Progenitor cell of endocrine pancreas (in vitro differentiated cells): ENCODE measurements around the gene LIPF. TPM values are rescaled to one million over a fixed set of nuclear protein-coding genes. Genes with fewer than 3 reads are reported as not detected.
"Not testable (repeated sequence)": the region's sequence is repeated elsewhere in the genome, so short reads cannot be mapped to it uniquely, and the experiment has no call there.

Source experiments
- DNase-seq: peaks from one replicate; pipeline ENCODE4 v3.0.0; 2021; ENCODE audit warnings: low spot score; ENCODE audit not compliant: unreplicated experiment
- H3K27ac Mint-ChIP-seq: 2 replicates; pipeline ENCODE4 v1.8.0; 2021; ENCODE audit warnings: mild to moderate bottlenecking, moderate library complexity, mixed read lengths
- H3K27me3 Mint-ChIP-seq: 2 replicates; pipeline ENCODE4 v1.8.0; 2021; ENCODE audit warnings: mixed read lengths
- H3K36me3 Mint-ChIP-seq: 2 replicates; pipeline ENCODE4 v1.8.0; 2022; ENCODE audit warnings: mixed read lengths; ENCODE audit not compliant: insufficient read depth
- H3K4me1 Mint-ChIP-seq: 2 replicates; pipeline ENCODE4 v1.8.0; 2021; ENCODE audit warnings: low read depth, mixed read lengths
- H3K4me3 Mint-ChIP-seq: 2 replicates; pipeline ENCODE4 v1.8.0; 2021; ENCODE audit warnings: low read depth, mild to moderate bottlenecking, moderate library complexity, mixed read lengths
- H3K9me3 Mint-ChIP-seq: 2 replicates; pipeline ENCODE4 v1.8.0; 2021; ENCODE audit warnings: low read depth, mixed read lengths
- total RNA-seq: library from RNA; stranded (reverse); gene quantifications from 2 replicates; pipeline ENCODE4 v1.2.1, GENCODE V29; 2021
- TF ChIP-seq, protein P1 (sequence below): fragments of 200-600 bp; sonication (generic); IDR thresholded peaks from one replicate; pipeline ENCODE4 v1.5.0; 2021; ENCODE audit warnings: antibody characterized with exemption, mild to moderate bottlenecking; ENCODE audit not compliant: unreplicated experiment

The LIPF gene
- total RNA-seq, 1 donor from 2014 or later: not detected

DNA sequence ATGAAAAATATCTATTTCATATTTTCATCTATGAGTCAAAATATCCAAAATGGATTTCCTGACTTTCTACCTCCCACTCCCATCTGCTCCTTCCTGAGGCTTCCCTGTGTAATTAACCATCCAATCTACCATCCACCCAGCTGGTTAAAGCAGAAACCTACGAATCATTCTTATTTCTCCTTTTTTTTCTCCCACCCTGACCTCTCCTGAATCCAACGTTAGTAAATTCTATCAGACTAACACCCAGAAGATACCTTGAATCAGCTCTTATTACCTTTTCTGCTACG, 3.7 kb upstream of the LIPF start:
- H3K9me3 Mint-ChIP-seq: no peaks in the 10 kb centered on the region
- no peaks in the 10 kb centered on the region for H3K4me1 Mint-ChIP-seq
- TF ChIP-seq, protein P1, sequence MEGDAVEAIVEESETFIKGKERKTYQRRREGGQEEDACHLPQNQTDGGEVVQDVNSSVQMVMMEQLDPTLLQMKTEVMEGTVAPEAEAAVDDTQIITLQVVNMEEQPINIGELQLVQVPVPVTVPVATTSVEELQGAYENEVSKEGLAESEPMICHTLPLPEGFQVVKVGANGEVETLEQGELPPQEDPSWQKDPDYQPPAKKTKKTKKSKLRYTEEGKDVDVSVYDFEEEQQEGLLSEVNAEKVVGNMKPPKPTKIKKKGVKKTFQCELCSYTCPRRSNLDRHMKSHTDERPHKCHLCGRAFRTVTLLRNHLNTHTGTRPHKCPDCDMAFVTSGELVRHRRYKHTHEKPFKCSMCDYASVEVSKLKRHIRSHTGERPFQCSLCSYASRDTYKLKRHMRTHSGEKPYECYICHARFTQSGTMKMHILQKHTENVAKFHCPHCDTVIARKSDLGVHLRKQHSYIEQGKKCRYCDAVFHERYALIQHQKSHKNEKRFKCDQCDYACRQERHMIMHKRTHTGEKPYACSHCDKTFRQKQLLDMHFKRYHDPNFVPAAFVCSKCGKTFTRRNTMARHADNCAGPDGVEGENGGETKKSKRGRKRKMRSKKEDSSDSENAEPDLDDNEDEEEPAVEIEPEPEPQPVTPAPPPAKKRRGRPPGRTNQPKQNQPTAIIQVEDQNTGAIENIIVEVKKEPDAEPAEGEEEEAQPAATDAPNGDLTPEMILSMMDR: no peak
- no peak overlapping the region for H3K4me3 Mint-ChIP-seq
- DNase-seq: no peak
- peaks cover 7% of the 10 kb centered on the region for H3K27me3 Mint-ChIP-seq
- no peak overlapping the region for H3K27ac Mint-ChIP-seq
- no peaks in the 10 kb centered on the region for H3K36me3 Mint-ChIP-seq

DNA sequence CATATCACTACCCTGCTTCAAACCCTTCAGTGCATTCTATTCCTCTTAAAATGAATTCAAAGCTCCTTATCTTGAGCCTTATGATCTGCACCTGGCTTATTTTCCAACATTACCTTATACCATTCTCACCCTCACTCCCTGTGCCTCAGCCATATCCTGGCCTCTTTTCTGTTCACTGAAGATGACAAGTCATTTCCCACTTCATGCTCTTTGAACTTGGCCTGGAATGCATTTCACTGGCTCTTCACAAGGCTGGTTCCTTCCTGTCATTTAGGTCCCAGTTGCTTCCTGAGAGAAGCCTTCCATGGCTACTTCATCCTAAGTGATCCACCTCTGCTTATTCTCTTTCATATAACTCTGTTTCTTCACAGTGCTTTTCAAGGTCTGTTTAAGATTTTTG, 3.2 kb upstream of the LIPF start:
- peaks cover 7% of the 10 kb centered on the region for H3K27me3 Mint-ChIP-seq
- no peak for DNase-seq
- H3K9me3 Mint-ChIP-seq: no peaks in the 10 kb centered on the region
- H3K4me3 Mint-ChIP-seq: no peak overlapping the region
- H3K36me3 Mint-ChIP-seq: no peaks in the 10 kb centered on the region
- H3K27ac Mint-ChIP-seq: no peak overlapping the region
- TF ChIP-seq, protein P1: no peak
- H3K4me1 Mint-ChIP-seq: no peaks in the 10 kb centered on the region

DNA sequence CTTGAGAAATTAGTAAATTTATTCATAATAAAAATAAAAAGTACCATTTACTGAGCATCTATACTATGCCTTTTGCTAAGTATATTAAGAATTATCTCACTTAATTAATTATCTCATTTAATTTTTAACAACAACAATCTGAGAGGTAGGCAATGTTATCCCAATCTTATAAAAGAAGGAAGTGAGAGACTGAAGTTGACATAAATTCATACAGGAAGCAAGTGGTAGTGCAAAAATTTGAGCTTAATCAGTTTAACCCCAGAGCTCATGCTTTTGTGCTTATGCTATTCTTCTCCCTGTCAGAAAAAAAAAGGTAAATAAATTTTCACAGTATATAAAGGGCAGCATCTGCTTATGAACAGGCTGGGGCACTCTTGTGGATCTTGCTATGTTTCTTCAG, 2.7 kb upstream of the LIPF start:
- H3K9me3 Mint-ChIP-seq: no peaks in the 10 kb centered on the region
- no peaks in the 10 kb centered on the region for H3K4me1 Mint-ChIP-seq
- no peak overlapping the region for H3K27ac Mint-ChIP-seq
- no peaks in the 10 kb centered on the region for H3K36me3 Mint-ChIP-seq
- TF ChIP-seq, protein P1: no peak
- no peak for DNase-seq
- H3K4me3 Mint-ChIP-seq: no peak overlapping the region
- H3K27me3 Mint-ChIP-seq: peaks cover 7% of the 10 kb centered on the region

DNA sequence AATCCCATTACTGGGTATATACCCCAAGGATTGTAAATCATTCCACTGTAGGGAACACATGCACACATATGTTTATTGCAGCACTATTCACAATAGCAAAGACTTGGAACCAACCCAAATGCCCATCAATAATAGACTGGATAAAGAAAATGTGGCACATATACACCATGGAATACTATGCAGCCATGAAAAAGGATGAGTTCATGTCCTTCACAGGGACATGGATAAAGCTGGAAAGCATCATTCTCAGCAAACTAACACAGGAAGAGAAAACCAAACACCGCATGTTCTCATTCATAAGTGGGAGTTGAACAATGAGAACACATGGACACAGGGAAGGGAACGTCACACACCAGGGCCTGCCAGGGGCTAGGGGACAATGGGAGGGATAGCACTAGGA, 1.1 kb upstream of the LIPF start:
- not testable (repeated sequence) for H3K4me3 Mint-ChIP-seq, H3K9me3 Mint-ChIP-seq, DNase-seq, H3K4me1 Mint-ChIP-seq, H3K27ac Mint-ChIP-seq, H3K36me3 Mint-ChIP-seq, H3K27me3 Mint-ChIP-seq

DNA sequence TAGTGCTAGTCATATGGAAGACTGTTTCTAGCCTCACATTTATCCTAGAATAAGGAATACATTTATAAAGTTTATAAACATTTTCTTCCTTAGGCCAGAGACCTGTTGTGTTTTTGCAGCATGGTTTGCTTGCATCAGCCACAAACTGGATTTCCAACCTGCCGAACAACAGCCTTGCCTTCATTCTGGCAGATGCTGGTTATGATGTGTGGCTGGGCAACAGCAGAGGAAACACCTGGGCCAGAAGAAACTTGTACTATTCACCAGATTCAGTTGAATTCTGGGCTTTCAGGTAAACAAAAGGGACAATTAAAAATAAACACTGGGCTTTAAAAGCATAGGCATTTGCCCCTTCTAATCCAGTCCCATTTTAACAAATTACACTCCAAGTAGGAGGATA, 4.2 kb downstream of the LIPF start:
- no peaks in the 10 kb centered on the region for H3K9me3 Mint-ChIP-seq
- TF ChIP-seq, protein P1: no peak
- no peaks in the 10 kb centered on the region for H3K4me1 Mint-ChIP-seq

DNA sequence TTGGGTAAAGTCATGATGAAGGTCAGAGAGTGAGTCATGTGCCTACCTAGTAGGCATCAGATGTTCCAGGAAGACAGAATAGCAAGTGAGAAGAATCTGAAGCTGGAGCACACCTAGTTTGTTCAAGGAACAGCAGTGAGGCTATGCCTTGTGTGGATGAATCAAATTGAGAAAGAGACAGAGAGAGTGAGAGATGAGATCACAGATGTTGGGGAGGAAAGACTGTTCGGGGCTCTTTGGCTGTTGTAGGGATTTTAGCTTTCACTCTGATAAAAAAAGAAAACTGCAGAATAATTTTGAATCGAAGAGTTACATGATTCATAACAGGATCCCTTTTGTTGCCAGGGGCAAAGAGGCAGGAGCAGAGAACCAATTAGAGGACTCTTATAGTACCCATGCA, 6.3 kb downstream of the LIPF start:
- no peak overlapping the region for H3K27ac Mint-ChIP-seq
- H3K4me1 Mint-ChIP-seq: no peaks in the 10 kb centered on the region
- no peaks in the 10 kb centered on the region for H3K27me3 Mint-ChIP-seq
- H3K4me3 Mint-ChIP-seq: no peak overlapping the region
- no peak for DNase-seq
- TF ChIP-seq, protein P1: no peak
- H3K9me3 Mint-ChIP-seq: no peaks in the 10 kb centered on the region
- H3K36me3 Mint-ChIP-seq: no peaks in the 10 kb centered on the region

More for the DNA sequence above, 4.2 kb downstream of the LIPF start:
- Mint-ChIP-seq H3K27me3 (no peaks in the 10 kb centered on the region), H3K4me3 (no peak overlapping the region), H3K36me3 (no peaks in the 10 kb centered on the region), H3K27ac (no peak overlapping the region)
- no peak for DNase-seq
